GM23248 (cell line): ENCODE measurements around the gene FCRLB.

Experiments used
- EZH2 ChIP-seq: fragments of 200-600 bp; sonication (generic); IDR thresholded peaks from 2 replicates; pipeline ENCODE4 v1.6.1; 2018; ENCODE audit warnings: antibody characterized with exemption, mild to moderate bottlenecking; ENCODE audit not compliant: insufficient read depth, poor library complexity, severe bottlenecking
- EZH2phosphoT487 ChIP-seq: fragments of 200-600 bp; sonication (generic); IDR thresholded peaks from 2 replicates; pipeline ENCODE4 v1.6.1; 2018; ENCODE audit warnings: antibody characterized with exemption, moderate library complexity, mild to moderate bottlenecking, low read depth; ENCODE audit not compliant: insufficient read depth

GRCh38 chr1:161676958-161677689, 44.2 kb upstream of the FCRLB start:
- TF ChIP-seq EZH2phosphoT487: no peak
- TF ChIP-seq EZH2: no peak
